Neural progenitor cell (in vitro differentiated cells): ENCODE measurements around the gene HBQ1. TPM values are rescaled to one million over a fixed set of nuclear protein-coding genes. Genes with fewer than 3 reads are reported as not detected.
"Not testable (repeated sequence)": the region's sequence is repeated elsewhere in the genome, so short reads cannot be mapped to it uniquely, and the experiment has no call there.

Source experiments
- DNase-seq: peaks from one replicate; pipeline ENCODE4 v3.0.0-alpha.2; 2016; ENCODE audit warnings: low spot score
- H2AFZ ChIP-seq: fragments of 200-600 bp; sonication (generic); replicated peaks from 2 replicates; pipeline ENCODE4 v1.6.1; 2016; ENCODE audit warnings: antibody characterized with exemption
- H3F3A ChIP-seq: fragments of 200-600 bp; sonication (generic); 2 replicates; pipeline ENCODE4 v1.6.1; 2016; ENCODE audit warnings: antibody characterized with exemption, low read depth
- H3K27ac ChIP-seq: fragments of 200-600 bp; sonication (generic); 2 replicates; pipeline ENCODE4 v1.5.1; 2016; ENCODE audit warnings: mild to moderate bottlenecking
- H3K27me3 ChIP-seq: fragments of 200-600 bp; sonication (generic); 2 replicates; pipeline ENCODE4 v1.6.1; 2016; ENCODE audit warnings: mild to moderate bottlenecking, moderate library complexity
- H3K36me3 ChIP-seq: fragments of 200-600 bp; sonication (generic); 2 replicates; pipeline ENCODE4 v1.5.1; 2016
- H3K4me1 ChIP-seq: fragments of 200-600 bp; sonication (generic); 2 replicates; pipeline ENCODE4 v1.6.1; 2016; ENCODE audit warnings: mixed run types
- H3K4me2 ChIP-seq: fragments of 200-600 bp; sonication (generic); 2 replicates; pipeline ENCODE4 v1.6.1; 2016
- H3K4me3 ChIP-seq: fragments of 200-600 bp; sonication (generic); 2 replicates; pipeline ENCODE4 v1.5.1; 2016
- H3K79me2 ChIP-seq: fragments of 200-600 bp; sonication (generic); 2 replicates; pipeline ENCODE4 v1.6.1; 2016; ENCODE audit warnings: low read depth
- H3K9ac ChIP-seq: fragments of 200-600 bp; sonication (generic); 2 replicates; pipeline ENCODE4 v1.6.1; 2016
- H3K9me3 ChIP-seq: fragments of 200-600 bp; sonication (generic); 2 replicates; pipeline ENCODE4 v1.5.1; 2016; ENCODE audit warnings: low read depth
- H4K20me1 ChIP-seq: fragments of 200-600 bp; sonication (generic); 2 replicates; pipeline ENCODE4 v1.6.1; 2016; ENCODE audit warnings: low read depth
- H3K27ac Mint-ChIP-seq: 3 replicates; pipeline ENCODE4 v1.8.0; 2021; ENCODE audit warnings: mixed read lengths
- H3K27me3 Mint-ChIP-seq: 2 replicates; pipeline ENCODE4 v1.8.0; 2022; ENCODE audit warnings: low read depth, mild to moderate bottlenecking, inconsistent platforms, moderate library complexity, mixed read lengths; ENCODE audit not compliant: insufficient read depth
- H3K36me3 Mint-ChIP-seq: 3 replicates; pipeline ENCODE4 v1.8.0; 2021; ENCODE audit warnings: mixed read lengths
- H3K4me1 Mint-ChIP-seq: 3 replicates; pipeline ENCODE4 v1.8.0; 2021; ENCODE audit warnings: mixed read lengths
- H3K4me3 Mint-ChIP-seq: 3 replicates; pipeline ENCODE4 v1.8.0; 2021; ENCODE audit warnings: mild to moderate bottlenecking, moderate library complexity, mixed read lengths
- H3K9me3 Mint-ChIP-seq: 3 replicates; pipeline ENCODE4 v1.8.0; 2020; ENCODE audit warnings: mixed read lengths
- EZH2 ChIP-seq: fragments of 200-600 bp; sonication (generic); IDR thresholded peaks from 2 replicates; pipeline ENCODE4 v1.6.1; 2017; ENCODE audit warnings: antibody characterized with exemption, mild to moderate bottlenecking, moderate library complexity
- EZH2phosphoT487 ChIP-seq: fragments of 200-600 bp; sonication (generic); IDR thresholded peaks from 2 replicates; pipeline ENCODE4 v1.6.1; 2017; ENCODE audit warnings: antibody characterized with exemption
- total RNA-seq: library from RNA; depleted of rRNA; stranded (reverse); fragments of >200 nt; gene quantifications from 2 replicates; pipeline ENCODE4 v1.2.3, GENCODE V29; 2015; ENCODE audit warnings: low replicate concordance
- TF ChIP-seq, protein P1 (sequence below): fragments of 200-600 bp; sonication (generic); IDR thresholded peaks from 2 replicates; pipeline ENCODE4 v1.5.1; 2017; ENCODE audit warnings: antibody characterized with exemption, mild to moderate bottlenecking

HBQ1 gene
- total RNA-seq, 1 donor from 2014 or later, result not detected

DNA sequence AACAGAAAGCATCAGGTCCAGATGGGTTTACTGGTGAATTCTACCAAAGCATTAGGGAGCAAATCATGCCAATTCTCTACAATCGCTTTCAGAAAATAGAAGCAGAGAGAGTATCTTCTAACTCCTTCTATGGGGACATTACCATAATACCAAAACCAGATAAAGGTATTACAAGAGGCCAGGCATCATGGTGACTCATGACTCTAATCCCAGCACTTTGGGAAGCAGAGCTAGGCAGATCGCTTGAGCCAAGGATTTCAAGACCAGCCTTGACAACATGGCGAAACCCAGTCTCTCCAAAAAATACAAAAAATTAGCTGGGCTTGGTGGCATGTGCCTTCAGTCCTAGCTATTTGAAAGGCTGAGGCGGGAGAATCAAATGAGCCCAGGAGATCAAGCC is 23.0 kb downstream of the HBQ1 start:
- Histone ChIP-seq H3K9ac (no peak overlapping the region), H3K9me3 (no peaks in the 10 kb centered on the region), H3F3A (no peaks in the 10 kb centered on the region), H3K4me2 (no peak overlapping the region), H3K27ac (no peak overlapping the region), H3K4me1 (no peaks in the 10 kb centered on the region), H2AFZ (no peak overlapping the region), H4K20me1 (peaks cover 23% of the 10 kb centered on the region), H3K4me3 (no peak overlapping the region), H3K27me3 (no peaks in the 10 kb centered on the region), H3K79me2 (peaks cover 15% of the 10 kb centered on the region), H3K36me3 (peaks cover 14% of the 10 kb centered on the region)
- TF ChIP-seq, protein P1, sequence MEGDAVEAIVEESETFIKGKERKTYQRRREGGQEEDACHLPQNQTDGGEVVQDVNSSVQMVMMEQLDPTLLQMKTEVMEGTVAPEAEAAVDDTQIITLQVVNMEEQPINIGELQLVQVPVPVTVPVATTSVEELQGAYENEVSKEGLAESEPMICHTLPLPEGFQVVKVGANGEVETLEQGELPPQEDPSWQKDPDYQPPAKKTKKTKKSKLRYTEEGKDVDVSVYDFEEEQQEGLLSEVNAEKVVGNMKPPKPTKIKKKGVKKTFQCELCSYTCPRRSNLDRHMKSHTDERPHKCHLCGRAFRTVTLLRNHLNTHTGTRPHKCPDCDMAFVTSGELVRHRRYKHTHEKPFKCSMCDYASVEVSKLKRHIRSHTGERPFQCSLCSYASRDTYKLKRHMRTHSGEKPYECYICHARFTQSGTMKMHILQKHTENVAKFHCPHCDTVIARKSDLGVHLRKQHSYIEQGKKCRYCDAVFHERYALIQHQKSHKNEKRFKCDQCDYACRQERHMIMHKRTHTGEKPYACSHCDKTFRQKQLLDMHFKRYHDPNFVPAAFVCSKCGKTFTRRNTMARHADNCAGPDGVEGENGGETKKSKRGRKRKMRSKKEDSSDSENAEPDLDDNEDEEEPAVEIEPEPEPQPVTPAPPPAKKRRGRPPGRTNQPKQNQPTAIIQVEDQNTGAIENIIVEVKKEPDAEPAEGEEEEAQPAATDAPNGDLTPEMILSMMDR, result no peak
- TF ChIP-seq EZH2phosphoT487 (no peak), EZH2 (no peak)
- Mint-ChIP-seq H3K4me3 (no peak overlapping the region), H3K9me3 (no peaks in the 10 kb centered on the region), H3K4me1 (no peaks in the 10 kb centered on the region), H3K27ac (no peak overlapping the region), H3K27me3 (no peaks in the 10 kb centered on the region), H3K36me3 (peaks cover 31% of the 10 kb centered on the region)
- no peak for DNase-seq

DNA sequence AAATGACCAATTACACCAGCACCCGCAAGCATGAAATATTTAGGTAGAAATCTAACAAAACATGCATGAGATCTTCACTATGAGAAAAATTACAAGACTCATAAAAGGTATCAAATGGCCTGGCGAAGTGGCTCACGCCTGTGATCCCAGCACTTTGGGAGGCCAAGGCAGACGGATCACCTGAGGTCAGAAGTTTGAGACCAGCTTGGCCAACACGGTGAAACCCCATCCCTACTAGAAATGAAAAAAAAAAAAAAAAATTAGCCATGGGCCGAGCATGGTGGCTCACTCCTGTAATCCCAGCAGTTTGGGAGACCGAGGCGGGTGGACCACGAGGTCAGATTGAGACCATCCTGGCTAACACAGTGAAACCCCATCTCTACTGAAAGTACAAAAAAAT is 23.8 kb downstream of the HBQ1 start:
- H3K4me3 ChIP-seq, H2AFZ ChIP-seq, DNase-seq, H3K27ac ChIP-seq, H3K4me3 Mint-ChIP-seq, H3K27me3 Mint-ChIP-seq, H3K4me2 ChIP-seq, H3K9me3 Mint-ChIP-seq, H3K9ac ChIP-seq, H3K4me1 Mint-ChIP-seq, H3F3A ChIP-seq, H3K27me3 ChIP-seq, H3K27ac Mint-ChIP-seq, H3K9me3 ChIP-seq, H3K4me1 ChIP-seq: not testable (repeated sequence)
- Histone ChIP-seq H3K36me3 (peaks cover 11% of the 10 kb centered on the region), H3K79me2 (peaks cover 23% of the 10 kb centered on the region), H4K20me1 (peaks cover 27% of the 10 kb centered on the region)
- peaks cover 34% of the 10 kb centered on the region for H3K36me3 Mint-ChIP-seq

DNA sequence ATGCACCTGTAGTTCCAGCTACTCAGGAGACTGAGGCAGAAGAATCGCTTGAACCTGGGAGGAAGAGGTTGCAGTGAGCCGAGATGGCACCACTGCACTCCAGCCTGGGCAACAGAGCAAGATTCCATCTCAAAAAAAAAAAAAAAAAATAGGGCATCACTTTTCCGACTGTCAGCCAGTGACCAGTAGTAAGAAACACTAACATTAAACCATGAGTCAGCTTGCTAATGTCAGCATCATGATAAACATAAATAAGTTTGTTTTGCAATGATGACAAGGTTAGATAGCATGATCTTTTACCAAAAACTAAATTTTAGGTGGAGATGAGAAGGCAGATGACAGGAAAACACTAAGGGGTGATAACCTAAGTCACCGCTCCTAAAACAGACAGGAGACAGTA is 29.1 kb downstream of the HBQ1 start:
- H3K4me1 Mint-ChIP-seq, H2AFZ ChIP-seq, H3K27ac ChIP-seq, H3K27me3 ChIP-seq, H3K9me3 ChIP-seq, H3K9me3 Mint-ChIP-seq, H3K27ac Mint-ChIP-seq, DNase-seq, H3K4me2 ChIP-seq, H3K4me3 ChIP-seq, H3K4me1 ChIP-seq, H3K9ac ChIP-seq, H3K4me3 Mint-ChIP-seq, H3F3A ChIP-seq, H3K36me3 ChIP-seq, H3K27me3 Mint-ChIP-seq: not testable (repeated sequence)
- Histone ChIP-seq H4K20me1 (peaks cover 70% of the 10 kb centered on the region), H3K79me2 (peaks cover 68% of the 10 kb centered on the region)
- peaks cover 28% of the 10 kb centered on the region for H3K36me3 Mint-ChIP-seq

DNA sequence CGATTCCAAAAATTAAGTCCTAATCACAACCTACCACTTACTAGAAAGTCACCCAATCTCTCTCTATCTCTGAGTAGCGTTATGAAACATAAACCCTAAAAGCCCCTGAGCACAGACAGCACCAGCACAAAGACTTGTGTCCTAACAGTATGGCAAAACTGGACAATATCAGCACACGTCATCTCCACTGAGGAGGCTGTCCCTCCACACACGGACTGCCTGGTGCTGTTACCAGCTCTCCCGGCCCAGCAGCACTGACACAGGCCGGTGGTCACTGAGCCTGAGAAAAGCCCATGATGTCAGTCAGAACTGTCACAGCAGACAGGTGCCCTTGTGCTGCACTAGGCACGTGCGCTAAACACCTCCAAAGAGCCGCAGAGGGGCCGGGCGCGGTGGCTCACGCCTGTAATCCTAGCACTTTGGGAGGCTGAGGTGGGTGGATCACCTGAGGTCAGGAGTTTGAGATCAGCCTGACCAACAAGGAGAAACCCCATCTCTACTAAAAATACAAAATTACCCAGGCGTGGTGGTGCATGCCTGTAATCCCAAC is 31.4 kb downstream of the HBQ1 start:
- H3K27ac ChIP-seq, result not testable (repeated sequence)
- Histone ChIP-seq H3K36me3 (peaks cover 18% of the 10 kb centered on the region), H4K20me1 (peaks cover 91% of the 10 kb centered on the region)

DNA sequence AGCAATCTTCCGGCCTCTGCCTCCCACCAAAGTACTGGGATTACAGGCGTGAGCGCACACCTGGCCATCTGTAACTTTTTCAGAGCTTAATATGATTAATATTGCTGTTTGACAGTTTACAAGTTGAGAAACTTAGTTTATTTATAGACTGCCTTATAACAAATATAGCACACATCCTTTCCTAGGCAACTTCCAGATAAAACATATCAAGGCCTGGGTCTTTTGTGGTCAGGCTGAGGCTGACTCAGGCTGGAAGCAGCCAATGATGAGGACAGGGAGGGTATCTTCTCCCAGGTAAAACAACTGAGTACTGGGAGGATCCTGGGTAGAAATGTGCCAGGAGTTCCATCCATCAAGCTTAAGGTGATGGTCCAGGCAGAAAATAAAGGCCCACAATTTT is 32.7 kb downstream of the HBQ1 start:
- Histone ChIP-seq H3K4me2 (no peak overlapping the region), H3K9me3 (no peaks in the 10 kb centered on the region), H4K20me1 (peaks cover 95% of the 10 kb centered on the region), H3K4me1 (no peaks in the 10 kb centered on the region), H3K27me3 (no peaks in the 10 kb centered on the region), H3K27ac (no peak overlapping the region), H3K4me3 (no peak overlapping the region), H3K9ac (no peak overlapping the region), H2AFZ (no peak overlapping the region), H3K36me3 (peaks cover 21% of the 10 kb centered on the region), H3K79me2 (peaks cover 99% of the 10 kb centered on the region), H3F3A (peaks cover 9% of the 10 kb centered on the region)
- no peak for DNase-seq
- Mint-ChIP-seq H3K9me3 (no peaks in the 10 kb centered on the region), H3K4me1 (no peaks in the 10 kb centered on the region), H3K27me3 (no peaks in the 10 kb centered on the region), H3K4me3 (no peak overlapping the region), H3K36me3 (peaks cover 27% of the 10 kb centered on the region), H3K27ac (no peak overlapping the region)
- TF ChIP-seq, protein P1, result no peak
- no peak for TF ChIP-seq EZH2phosphoT487
- no peak for TF ChIP-seq EZH2

More for the DNA sequence above, 31.4 kb downstream of the HBQ1 start:
- not testable (repeated sequence) for H3K27me3 ChIP-seq, H3K4me3 Mint-ChIP-seq, H3K4me1 ChIP-seq, H3K9me3 ChIP-seq, H3K4me1 Mint-ChIP-seq, H3K27me3 Mint-ChIP-seq, H3K9ac ChIP-seq, H2AFZ ChIP-seq, H3K4me2 ChIP-seq, H3K27ac Mint-ChIP-seq, H3F3A ChIP-seq, H3K9me3 Mint-ChIP-seq, DNase-seq, H3K4me3 ChIP-seq
- H3K36me3 Mint-ChIP-seq, result peaks cover 28% of the 10 kb centered on the region
- H3K79me2 ChIP-seq, result peaks cover 89% of the 10 kb centered on the region
